Measurements from ENCODE around the gene TMEM171.

Gene TMEM171

DNA sequence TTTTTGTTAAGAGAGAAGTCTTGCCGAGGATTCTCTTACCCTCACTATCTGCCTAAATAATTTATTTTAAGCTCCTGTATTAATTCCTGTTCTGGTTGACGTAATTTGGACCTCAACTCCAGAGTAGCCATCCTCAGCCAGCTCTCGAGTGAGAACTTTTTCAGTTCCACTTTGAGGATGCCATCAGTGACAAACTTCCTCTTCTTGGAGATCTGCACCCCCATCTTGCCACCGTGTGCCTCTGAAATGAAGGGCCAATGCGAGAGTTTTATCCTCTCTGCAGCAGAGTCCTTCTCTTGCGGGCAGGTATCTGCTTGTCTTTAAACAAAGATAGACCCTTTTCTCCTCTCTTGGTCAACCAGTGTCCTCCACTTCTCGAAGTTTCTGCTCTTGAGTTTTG is 33.1 kb downstream of the TMEM171 start:
- no peak for DNase-seq

- no peak for DNase-seq
Measured at GRCh38 chr5:73154208-73155006, 34.0 kb downstream of the TMEM171 start.

GRCh38 chr5:73155271-73156222 is 35.2 kb downstream of the TMEM171 start:
- DNase-seq, result no peak

DNA sequence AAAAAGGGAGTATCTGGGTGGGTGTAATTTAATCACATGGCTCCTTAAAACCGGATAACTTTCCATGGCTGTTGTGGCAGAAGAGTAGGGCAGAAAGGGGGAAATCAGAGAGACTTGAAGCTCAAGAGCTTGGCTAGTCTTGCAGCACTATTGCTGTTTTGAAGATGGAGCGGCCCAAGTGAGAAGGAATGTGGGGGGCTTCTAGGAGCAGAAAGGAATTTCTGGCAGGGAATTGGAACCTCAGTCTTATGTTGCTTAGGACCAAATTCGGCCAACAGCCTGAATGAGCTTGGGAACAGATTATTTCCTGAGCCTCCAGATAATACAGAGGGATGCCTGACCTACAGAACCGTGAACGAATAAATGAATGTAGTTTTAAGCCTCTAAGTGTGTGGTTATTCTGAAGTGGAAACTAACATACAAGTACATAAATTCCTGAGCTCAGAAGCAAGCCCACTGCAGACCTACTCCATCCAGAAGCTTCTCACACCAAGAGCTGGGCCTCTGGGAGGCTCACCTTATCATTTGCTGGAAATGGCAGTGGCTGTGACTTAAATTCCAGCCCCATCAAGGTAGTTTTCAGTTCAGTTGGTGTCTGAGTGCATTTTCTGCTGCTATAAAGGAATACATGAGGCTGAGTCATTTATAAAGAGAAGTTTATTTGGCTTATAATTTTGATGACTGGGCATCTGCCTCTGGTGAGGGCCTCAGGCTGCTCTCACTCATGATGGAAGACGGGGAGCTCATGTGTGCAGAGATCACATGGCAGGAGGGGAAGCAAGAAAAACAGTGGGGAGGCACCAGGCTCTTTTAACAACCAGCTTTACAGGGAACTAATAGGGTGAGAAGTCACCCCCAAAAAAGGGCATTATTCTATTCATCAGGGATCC is 37.3 kb downstream of the TMEM171 start:
- no peak for DNase-seq

- DNase-seq, result no peak
Measured at GRCh38 chr5:73158313-73158712, 37.9 kb downstream of the TMEM171 start.

DNA sequence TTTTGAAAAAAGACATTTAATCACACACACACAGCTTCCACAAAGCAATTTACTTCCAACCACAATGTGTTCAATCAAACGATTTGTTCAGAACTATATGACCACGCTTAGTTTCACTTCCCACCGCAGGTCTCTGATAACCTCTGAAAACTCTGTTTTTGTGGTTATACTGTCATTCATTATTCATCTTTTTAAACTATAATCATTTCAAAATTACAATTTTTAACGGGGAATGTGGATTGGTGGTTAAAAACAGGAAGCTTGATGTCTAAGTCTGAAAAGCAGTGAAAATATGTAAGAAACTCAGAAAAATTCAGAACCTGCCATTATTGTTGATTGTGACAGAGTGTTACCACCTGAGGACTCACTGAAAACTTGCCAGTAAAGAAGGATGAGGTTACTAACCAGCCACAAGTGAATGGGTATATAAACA is 39.9 kb downstream of the TMEM171 start:
- DNase-seq, result peak; percentile 47

- peak; percentile 11 for DNase-seq
Measured at GRCh38 chr5:73170522-73170921, 50.1 kb downstream of the TMEM171 start.

GRCh38 chr5:73171495-73171894 is 51.1 kb downstream of the TMEM171 start:
- no peak for DNase-seq

DNA sequence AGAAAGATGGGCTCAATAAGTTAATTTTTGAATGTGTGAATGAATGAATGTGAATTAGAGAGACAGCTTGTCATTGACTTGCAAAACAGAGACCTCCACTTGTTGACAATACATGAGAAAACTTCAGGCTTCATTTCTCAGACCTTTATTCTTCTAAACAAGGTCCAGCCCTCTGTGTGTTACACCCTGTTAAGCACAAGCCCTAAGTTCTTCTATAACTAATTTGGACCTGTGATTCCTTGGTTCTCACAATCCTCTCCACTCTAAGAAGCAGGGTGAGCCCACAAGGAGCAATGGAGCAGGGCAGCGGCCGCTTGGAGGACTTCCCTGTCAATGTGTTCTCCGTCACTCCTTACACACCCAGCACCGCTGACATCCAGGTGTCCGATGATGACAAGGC is 52.6 kb downstream of the TMEM171 start, which contains the start of gene TMEM174:
TSS of gene TMEM174 (plus strand) at position 243 of the 400 bp plus-strand sequence. CDS start at position 294, 51 bp downstream.
- DNase-seq, result no peak

DNA sequence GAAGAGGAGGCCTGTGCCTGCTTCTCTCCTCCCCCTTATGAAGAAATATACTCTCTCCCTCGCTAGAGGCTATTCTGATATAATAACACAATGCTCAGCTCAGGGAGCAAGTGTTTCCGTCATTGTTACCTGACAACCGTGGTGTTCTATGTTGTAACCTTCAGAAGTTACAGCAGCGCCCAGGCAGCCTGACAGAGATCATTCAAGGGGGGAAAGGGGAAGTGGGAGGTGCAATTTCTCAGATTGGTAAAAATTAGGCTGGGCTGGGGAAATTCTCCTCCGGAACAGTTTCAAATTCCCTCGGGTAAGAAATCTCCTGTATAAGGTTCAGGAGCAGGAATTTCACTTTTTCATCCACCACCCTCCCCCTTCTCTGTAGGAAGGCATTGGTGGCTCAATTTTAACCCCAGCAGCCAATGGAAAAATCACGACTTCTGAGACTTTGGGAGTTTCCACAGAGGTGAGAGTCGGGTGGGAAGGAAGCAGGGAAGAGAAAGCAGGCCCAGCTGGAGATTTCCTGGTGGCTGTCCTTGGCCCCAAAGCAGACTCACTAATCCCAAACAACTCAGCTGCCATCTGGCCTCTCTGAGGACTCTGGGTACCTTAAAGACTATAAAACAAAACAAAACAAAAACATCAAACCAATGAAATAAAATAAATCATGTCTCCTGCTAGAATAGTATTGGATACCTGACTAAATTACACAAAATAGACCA is 53.9 kb downstream of the TMEM171 start:
- DNase-seq, result no peak

DNA sequence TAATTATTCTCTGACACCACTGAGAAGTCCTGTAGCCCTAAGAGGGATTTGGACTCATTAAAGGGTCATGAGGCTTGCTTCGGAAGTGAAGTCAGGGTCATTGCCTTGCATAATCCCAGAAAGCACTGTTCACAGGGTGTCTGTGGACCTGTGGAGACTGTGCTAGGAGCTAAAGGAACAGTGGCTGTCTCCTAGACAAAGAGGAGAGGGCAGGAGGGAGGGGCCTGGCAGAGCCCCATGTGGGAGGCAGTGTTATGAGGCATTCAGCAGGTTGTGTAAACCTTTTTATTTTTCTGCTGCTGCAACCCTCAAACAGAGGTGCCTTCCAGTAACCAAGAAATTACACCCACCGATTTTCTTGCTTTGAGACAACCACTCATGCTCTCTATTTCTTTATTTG is 55.9 kb downstream of the TMEM171 start:
- no peak for DNase-seq

DNA sequence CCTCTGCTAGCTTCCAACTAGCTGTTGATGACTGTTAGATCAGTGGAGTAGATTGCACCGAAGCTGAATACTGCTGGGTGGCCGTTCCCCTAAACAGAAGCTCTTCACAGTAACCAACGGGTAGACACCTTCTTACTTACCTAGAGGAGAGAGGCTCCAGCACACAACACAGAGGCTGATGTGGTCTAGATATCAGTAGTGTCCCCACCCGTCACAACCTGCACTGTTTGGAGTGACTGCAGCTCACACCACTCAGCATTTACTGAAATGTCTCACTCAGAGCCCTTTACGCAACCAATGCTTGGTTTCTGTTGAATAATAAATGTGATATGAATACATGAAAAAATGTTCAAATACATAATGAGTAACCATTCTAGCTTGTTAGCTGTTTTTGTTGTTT is 57.9 kb downstream of the TMEM171 start:
- DNase-seq, result no peak

DNA sequence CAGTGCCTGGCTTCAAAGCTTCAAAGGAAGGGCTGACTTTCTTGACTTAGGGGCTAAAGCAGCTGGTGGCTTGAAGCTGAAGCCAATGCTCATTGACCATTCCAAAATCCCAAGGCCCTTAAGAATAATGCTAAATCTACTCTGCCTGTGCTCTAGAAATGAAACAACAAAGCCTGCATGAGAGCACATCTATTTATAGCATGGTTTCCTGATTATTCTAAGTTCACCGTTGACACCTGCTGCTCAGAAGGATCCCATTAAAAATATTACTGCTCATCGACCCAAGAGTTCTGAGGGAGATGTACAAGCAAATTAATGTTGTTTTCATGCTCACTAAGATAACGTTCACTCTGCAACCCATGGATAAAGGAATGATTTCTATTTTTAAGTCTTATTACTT is 59.4 kb downstream of the TMEM171 start:
- DNase-seq, result no peak

GRCh38 chr5:73180566-73180965 is 60.2 kb downstream of the TMEM171 start:
- no peak for DNase-seq

Measured in CD4-positive, alpha-beta T cell treated with Interleukin-17A for 1 hour (primary cell).